ENCODE data around the gene HNRNPK.

The HNRNPK gene

DNA sequence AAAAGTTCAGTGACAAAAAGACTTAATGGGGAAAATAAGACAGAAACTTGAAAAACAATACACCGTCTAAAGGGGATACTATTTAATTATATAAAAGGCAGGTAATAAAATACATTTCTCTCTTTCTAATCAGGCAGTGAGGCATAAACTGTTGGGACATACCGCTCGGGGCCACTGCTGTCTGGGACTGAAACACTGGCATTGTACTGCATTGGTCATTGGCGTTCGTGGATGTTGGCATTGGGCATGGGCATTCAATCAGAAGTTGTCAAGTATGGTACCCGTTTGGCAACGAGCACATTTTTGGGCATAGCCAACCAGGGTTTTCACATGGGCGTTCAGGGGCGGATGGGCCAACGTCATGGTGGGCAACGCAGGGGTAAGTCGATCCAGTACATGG lies 4.7 kb downstream of the HNRNPK start:
- Mint-ChIP-seq H3K4me1 (peaks cover 45% of the 10 kb centered on the region), H3K36me3 (ENCODE audit: low read depth) (peaks cover 86% of the 10 kb centered on the region), H3K27ac (peak overlapping the region in 2 of 3 experiments; percentile 5 to 44), H3K27me3 (ENCODE audit: low read depth) (no peaks in the 10 kb centered on the region), H3K9me3 (no peaks in the 10 kb centered on the region), H3K4me3 (peak overlapping the region; percentile 46 to 66 (median 56))
- TF ChIP-seq, protein P1, sequence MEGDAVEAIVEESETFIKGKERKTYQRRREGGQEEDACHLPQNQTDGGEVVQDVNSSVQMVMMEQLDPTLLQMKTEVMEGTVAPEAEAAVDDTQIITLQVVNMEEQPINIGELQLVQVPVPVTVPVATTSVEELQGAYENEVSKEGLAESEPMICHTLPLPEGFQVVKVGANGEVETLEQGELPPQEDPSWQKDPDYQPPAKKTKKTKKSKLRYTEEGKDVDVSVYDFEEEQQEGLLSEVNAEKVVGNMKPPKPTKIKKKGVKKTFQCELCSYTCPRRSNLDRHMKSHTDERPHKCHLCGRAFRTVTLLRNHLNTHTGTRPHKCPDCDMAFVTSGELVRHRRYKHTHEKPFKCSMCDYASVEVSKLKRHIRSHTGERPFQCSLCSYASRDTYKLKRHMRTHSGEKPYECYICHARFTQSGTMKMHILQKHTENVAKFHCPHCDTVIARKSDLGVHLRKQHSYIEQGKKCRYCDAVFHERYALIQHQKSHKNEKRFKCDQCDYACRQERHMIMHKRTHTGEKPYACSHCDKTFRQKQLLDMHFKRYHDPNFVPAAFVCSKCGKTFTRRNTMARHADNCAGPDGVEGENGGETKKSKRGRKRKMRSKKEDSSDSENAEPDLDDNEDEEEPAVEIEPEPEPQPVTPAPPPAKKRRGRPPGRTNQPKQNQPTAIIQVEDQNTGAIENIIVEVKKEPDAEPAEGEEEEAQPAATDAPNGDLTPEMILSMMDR (IDR thresholded peaks at IDR 0.05; ENCODE audit: unreplicated experiment in 3 of 3): no peak

DNA sequence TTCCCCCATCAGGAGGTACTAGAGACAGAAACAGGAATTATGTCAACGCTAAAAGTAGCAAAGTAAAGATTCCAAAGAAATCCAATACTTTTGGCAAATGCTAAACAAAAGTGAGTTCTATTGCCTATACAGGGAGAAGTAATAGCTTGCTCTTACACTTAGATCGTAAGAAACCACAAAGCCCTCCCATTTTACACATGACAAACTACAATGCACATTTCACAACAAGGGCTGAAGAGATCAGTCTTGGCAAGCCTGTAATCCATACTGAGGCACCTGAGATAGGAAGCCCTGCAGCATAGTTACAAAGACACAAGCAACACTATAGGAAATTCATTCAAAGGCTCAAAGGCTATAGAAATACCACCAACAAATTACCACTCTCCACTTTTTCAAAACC lies 7.7 kb downstream of the HNRNPK start:
- H3K9me3 Mint-ChIP-seq: no peaks in the 10 kb centered on the region
- peaks cover 96% of the 10 kb centered on the region for H3K36me3 Mint-ChIP-seq (ENCODE audit: low read depth)
- peaks cover 49% of the 10 kb centered on the region for H3K4me1 Mint-ChIP-seq
- TF ChIP-seq, protein P1 (IDR thresholded peaks at IDR 0.05; ENCODE audit: unreplicated experiment in 3 of 3): no peak
- peak overlapping the region in 1 of 3 experiments; percentile 49 for H3K27ac Mint-ChIP-seq
- H3K4me3 Mint-ChIP-seq: no peak overlapping the region
- H3K27me3 Mint-ChIP-seq (ENCODE audit: low read depth): no peaks in the 10 kb centered on the region

DNA sequence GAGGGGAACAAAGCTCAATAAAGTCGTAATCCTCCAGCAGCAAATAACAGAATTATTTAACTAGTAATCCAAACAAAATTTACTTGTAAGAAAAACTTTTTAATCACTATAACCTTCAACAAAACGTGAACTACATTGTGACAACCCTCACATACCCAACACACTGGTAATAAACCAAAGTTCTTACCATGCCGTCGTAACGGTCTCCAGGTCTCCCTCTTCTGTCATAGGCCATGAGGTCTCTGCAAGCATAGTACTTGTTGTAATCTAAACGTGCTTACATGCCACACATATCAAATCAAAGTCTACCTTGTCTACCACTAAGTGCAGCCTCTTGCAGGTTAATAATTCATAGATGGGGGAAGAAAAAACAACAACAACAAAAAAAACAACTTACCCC lies 8.5 kb downstream of the HNRNPK start:
- TF ChIP-seq, protein P1 (IDR thresholded peaks at IDR 0.05; ENCODE audit: unreplicated experiment in 3 of 3): no peak
- Mint-ChIP-seq H3K36me3 (ENCODE audit: low read depth) (peaks cover 97% of the 10 kb centered on the region), H3K9me3 (no peaks in the 10 kb centered on the region), H3K4me3 (no peak overlapping the region), H3K27me3 (ENCODE audit: low read depth) (no peaks in the 10 kb centered on the region), H3K4me1 (peaks cover 43% of the 10 kb centered on the region), H3K27ac (peak overlapping the region in 1 of 3 experiments; percentile 49)

DNA sequence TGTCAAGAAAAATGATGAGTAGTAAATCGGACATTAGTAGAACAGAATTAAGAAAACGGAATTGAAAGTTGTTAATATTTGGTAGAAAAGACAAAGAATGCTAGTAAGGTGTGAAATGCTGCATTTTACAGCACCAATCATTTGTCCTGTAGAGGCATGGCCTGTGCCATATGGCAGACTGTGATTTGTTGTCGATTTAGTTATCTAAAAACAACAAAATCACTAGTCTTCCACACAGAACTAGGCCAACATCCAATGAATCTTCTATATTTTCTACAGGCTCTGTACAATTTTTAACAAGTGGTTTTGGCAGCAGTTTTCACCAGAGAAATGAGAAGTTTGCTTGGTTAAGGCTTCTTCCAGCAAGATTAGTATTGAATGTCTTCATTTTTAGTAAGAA lies 10.4 kb downstream of the HNRNPK start:
- H3K36me3 Mint-ChIP-seq (ENCODE audit: low read depth): peaks cover 82% of the 10 kb centered on the region
- peaks cover 31% of the 10 kb centered on the region for H3K4me1 Mint-ChIP-seq
- H3K27me3 Mint-ChIP-seq (ENCODE audit: low read depth): no peaks in the 10 kb centered on the region

DNA sequence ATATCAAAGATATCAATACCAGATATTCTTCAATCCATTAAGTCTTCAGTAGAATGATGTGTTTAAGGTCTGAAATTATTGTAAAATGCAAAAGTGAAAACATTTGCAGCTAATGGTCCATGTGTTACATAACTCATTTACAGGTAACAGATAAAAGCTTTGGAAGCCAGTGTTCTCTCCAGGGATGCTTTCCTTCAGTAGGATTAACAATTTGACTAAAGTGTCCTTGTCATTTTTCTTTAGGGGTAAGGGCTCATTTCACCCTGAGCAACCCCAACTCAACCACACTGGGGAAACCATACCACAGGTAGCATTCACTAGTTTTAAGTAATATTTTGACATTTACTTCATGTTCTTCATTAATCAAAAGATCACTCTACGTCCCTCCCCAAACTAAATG lies 12.9 kb downstream of the HNRNPK start:
- no peak overlapping the region for H3K4me3 Mint-ChIP-seq

More for the DNA sequence above, 10.4 kb downstream of the HNRNPK start:
- peak overlapping the region in 1 of 3 experiments; percentile 13 for H3K27ac Mint-ChIP-seq
- TF ChIP-seq, protein P1 (IDR thresholded peaks at IDR 0.05; ENCODE audit: unreplicated experiment in 3 of 3): no peak
- no peaks in the 10 kb centered on the region for H3K9me3 Mint-ChIP-seq
- no peak overlapping the region for H3K4me3 Mint-ChIP-seq

DNA sequence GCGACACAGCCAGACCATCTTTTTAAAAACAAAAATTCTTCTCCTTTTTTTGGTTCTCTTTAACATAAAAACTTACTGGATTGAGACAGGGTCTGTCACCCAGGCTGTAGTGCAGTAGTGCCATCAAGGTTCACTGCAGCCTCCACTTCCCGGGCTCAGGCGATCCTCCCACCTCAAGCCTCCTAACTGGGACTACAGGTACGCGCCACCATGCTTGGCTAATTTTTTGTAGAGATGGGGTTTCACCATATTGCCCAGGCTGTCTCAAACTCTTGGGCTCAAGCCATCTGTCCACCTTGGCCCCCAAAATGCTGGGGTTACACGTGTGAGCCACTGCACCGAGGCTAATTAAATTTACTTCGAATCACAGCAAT lies 13.8 kb downstream of the HNRNPK start:
- peak overlapping the region in 2 of 3 experiments; percentile 23 to 64 for H3K27ac Mint-ChIP-seq
- H3K9me3 Mint-ChIP-seq: no peaks in the 10 kb centered on the region
- TF ChIP-seq, protein P1 (IDR thresholded peaks at IDR 0.05; ENCODE audit: unreplicated experiment in 3 of 3): no peak
- peaks cover 15% of the 10 kb centered on the region for H3K4me1 Mint-ChIP-seq
- H3K36me3 Mint-ChIP-seq (ENCODE audit: low read depth): peaks cover 49% of the 10 kb centered on the region
- no peak overlapping the region for H3K4me3 Mint-ChIP-seq
- H3K27me3 Mint-ChIP-seq (ENCODE audit: low read depth): no peaks in the 10 kb centered on the region

More for the DNA sequence above, 12.9 kb downstream of the HNRNPK start:
- Mint-ChIP-seq H3K9me3 (no peaks in the 10 kb centered on the region), H3K4me1 (peaks cover 22% of the 10 kb centered on the region), H3K36me3 (ENCODE audit: low read depth) (peaks cover 58% of the 10 kb centered on the region), H3K27ac (peak overlapping the region in 1 of 3 experiments; percentile 6), H3K27me3 (ENCODE audit: low read depth) (no peaks in the 10 kb centered on the region)
- TF ChIP-seq, protein P1 (IDR thresholded peaks at IDR 0.05; ENCODE audit: unreplicated experiment in 3 of 3): no peak
